ENCODE data around the gene SDHB. TPM values are rescaled to one million over a fixed set of nuclear protein-coding genes. Genes with fewer than 3 reads are reported as not detected.

The SDHB gene
- total RNA-seq, 6 experiments from 2014 or later: 139 to 244 (median 178) TPM

DNA sequence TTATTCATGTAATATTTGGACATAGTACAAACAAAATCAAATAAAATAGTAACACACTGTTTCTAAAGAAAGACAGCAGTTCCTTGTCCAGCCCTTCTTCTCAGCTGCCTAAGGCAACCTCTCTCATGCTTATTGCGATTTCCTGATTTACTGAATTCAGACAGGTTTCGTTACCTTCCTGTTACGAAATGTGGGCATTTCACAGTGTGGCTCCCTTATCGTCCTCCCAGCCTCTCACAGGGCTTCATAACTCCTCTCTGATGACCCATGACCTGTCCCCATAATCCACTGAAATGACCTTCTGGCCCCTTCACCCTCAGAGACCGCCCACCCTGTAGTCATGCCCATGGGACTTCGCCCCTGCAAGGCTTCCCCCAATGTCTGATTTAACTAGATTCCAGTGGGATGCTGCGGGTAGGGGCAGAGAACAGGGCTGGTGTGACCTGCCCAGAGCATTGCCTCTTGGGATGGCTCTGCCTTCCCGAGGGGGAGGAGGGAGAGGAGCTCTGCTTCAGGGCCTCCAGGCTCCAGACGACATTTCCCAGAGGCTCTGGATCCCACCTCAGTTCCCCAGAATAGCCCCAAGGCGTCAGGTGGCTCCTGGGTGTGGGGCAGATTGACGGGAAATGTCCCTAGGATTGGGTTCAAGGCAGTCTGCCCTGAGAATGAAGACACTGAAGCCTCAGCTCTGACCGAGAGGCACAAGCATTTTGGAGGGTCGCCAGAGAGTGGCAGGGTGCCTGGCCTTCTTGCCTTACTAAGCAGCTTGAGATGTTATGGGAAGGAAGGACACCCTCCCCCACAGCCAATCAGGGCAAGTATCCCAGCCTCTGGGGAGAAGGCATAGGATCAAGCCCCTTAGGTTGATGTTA is 44.9 kb upstream of the SDHB start:
- TF ChIP-seq, protein P1, sequence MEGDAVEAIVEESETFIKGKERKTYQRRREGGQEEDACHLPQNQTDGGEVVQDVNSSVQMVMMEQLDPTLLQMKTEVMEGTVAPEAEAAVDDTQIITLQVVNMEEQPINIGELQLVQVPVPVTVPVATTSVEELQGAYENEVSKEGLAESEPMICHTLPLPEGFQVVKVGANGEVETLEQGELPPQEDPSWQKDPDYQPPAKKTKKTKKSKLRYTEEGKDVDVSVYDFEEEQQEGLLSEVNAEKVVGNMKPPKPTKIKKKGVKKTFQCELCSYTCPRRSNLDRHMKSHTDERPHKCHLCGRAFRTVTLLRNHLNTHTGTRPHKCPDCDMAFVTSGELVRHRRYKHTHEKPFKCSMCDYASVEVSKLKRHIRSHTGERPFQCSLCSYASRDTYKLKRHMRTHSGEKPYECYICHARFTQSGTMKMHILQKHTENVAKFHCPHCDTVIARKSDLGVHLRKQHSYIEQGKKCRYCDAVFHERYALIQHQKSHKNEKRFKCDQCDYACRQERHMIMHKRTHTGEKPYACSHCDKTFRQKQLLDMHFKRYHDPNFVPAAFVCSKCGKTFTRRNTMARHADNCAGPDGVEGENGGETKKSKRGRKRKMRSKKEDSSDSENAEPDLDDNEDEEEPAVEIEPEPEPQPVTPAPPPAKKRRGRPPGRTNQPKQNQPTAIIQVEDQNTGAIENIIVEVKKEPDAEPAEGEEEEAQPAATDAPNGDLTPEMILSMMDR (IDR thresholded peaks at IDR 0.05): no peak
- no peak for TF ChIP-seq POLR2A (IDR thresholded peaks at IDR 0.05)
- intact Hi-C loops (cut with DNase I): no loop called here
- Histone ChIP-seq H3K9me3 (no peaks in the 10 kb centered on the region), H3K4me1 (no peaks in the 10 kb centered on the region), H3K27me3 (no peaks in the 10 kb centered on the region), H3K4me3 (no peak overlapping the region), H3K36me3 (no peaks in the 10 kb centered on the region), H3K27ac (no peak overlapping the region)
- 13% methylated on average over 7 of the region's 13 CpGs for WGBS (ENCODE audit: insufficient coverage, low coverage, low lambda C conversion rate, missing lambda C conversion rate)
- ATAC-seq: peak in 3 of 4 donors; percentile 60 to 85 (median 67)
- DNase-seq: no peak

DNA sequence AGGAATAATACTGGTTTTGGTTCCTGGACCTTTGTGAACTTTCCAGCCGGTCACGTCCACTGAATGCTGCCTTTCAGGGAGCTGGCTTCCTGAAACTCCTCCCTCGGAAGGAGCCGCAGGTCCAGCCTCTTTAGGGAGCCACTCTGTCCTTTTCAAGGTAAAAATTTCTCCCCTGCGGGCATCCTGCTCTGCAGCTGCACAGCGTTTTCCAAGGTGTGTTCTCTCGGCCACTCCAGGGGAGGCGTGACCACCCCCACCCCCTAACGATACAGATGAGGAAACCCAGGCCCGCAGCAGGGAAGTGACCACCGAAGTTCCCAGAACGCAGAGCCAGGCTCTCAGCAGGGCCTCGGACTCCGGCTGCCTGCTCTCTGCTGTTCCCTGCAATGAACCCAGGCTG is 44.0 kb upstream of the SDHB start:
- peak in 3 of 4 donors; percentile 9 to 24 (median 24) for ATAC-seq
- H3K27ac ChIP-seq: no peak overlapping the region
- TF ChIP-seq, protein P1 (IDR thresholded peaks at IDR 0.05): no peak
- TF ChIP-seq POLR2A (IDR thresholded peaks at IDR 0.05): no peak

DNA sequence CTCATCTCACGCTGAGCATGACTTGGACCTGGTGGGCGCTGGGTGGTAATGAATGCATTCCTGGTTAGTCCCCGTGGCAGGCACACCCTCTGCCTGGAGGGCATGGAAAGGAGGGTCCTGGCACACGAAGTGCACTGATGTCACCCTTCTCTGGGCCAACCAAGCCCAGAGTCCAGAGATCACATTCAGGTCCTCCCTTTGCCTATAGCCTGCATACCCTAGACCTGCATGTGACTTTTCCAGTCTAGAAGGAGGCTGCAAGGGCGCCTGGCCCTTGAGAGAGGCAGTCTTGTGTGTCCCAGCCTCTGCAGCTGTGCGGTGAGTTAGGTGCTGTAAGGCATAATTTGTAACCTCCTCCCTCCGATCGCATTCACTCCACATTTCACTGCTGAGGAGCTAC is 43.3 kb upstream of the SDHB start:
- DNase-seq: no peak
- 60% methylated on average over 1 of the region's 8 CpGs for WGBS (ENCODE audit: insufficient coverage, low coverage, low lambda C conversion rate, missing lambda C conversion rate)
- TF ChIP-seq, protein P1 (IDR thresholded peaks at IDR 0.05): no peak
- no peak for TF ChIP-seq POLR2A (IDR thresholded peaks at IDR 0.05)
- Histone ChIP-seq H3K27me3 (no peaks in the 10 kb centered on the region), H3K9me3 (no peaks in the 10 kb centered on the region), H3K4me3 (no peak overlapping the region), H3K4me1 (no peaks in the 10 kb centered on the region), H3K36me3 (no peaks in the 10 kb centered on the region), H3K27ac (no peak overlapping the region)
- ATAC-seq: peak in 1 of 4 donors; percentile 15
- intact Hi-C loops (cut with DNase I): no loop called here

More for the DNA sequence above, 44.0 kb upstream of the SDHB start:
- no peaks in the 10 kb centered on the region for H3K27me3 ChIP-seq
- WGBS (ENCODE audit: insufficient coverage, low coverage, low lambda C conversion rate, missing lambda C conversion rate): 13% methylated on average over 4 of the region's 14 CpGs
- H3K36me3 ChIP-seq: no peaks in the 10 kb centered on the region
- H3K4me1 ChIP-seq: no peaks in the 10 kb centered on the region
- no peaks in the 10 kb centered on the region for H3K9me3 ChIP-seq
- DNase-seq: no peak
- H3K4me3 ChIP-seq: no peak overlapping the region
- intact Hi-C loops (cut with DNase I): no loop called here

DNA sequence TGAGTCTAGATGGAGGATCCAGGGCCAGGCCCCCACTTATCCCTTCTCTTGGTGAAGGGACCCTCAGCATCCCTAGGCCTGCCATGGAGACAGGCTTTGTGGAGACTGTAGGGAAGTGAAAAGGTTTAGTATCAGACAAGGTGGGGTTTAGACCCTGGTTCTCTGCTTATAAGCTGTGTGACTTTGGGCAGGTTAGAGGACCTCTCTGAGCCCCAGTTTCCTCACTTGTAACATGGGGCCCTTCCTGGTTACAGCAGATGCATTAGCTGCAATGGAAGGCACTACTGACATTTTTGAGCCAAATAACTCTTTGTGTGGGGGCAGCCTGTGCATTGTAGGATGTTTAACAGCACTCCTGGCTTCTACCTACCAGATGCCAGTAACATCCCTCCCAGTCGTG is 42.8 kb upstream of the SDHB start:
- no peak for TF ChIP-seq POLR2A (IDR thresholded peaks at IDR 0.05)
- TF ChIP-seq, protein P1 (IDR thresholded peaks at IDR 0.05): no peak
- Histone ChIP-seq H3K36me3 (no peaks in the 10 kb centered on the region), H3K27me3 (no peaks in the 10 kb centered on the region), H3K9me3 (no peaks in the 10 kb centered on the region), H3K4me3 (no peak overlapping the region), H3K4me1 (no peaks in the 10 kb centered on the region), H3K27ac (no peak overlapping the region)
- intact Hi-C loops (cut with DNase I): no loop called here
- ATAC-seq: no peak
- WGBS (ENCODE audit: insufficient coverage, low coverage, low lambda C conversion rate, missing lambda C conversion rate): 0% methylated on average over 1 of the region's 1 CpG
- no peak for DNase-seq

Measured in right lobe of liver (tissue), 6 donors.